ENCODE measurements around the gene MSRB1. TPM values are rescaled to one million over a fixed set of nuclear protein-coding genes. Genes with fewer than 3 reads are reported as not detected.

Gene MSRB1, protein sequence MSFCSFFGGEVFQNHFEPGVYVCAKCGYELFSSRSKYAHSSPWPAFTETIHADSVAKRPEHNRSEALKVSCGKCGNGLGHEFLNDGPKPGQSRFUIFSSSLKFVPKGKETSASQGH
- 8.4 and 11.8 TPM in 2 replicates for total RNA-seq

GRCh38 chr16:1942810-1943726, at the start of gene MSRB1:
Gene MSRB1 (minus strand): TSS chr16:1943199. CDS start chr16:1943156, 43 bp downstream.

GRCh38 chr16:1989209-1990100, 46.5 kb upstream of the MSRB1 start, which contains the start of gene SYNGR3:
Gene SYNGR3 (plus strand): TSS chr16:1989970. CDS start chr16:1990103, 133 bp downstream.

DNA sequence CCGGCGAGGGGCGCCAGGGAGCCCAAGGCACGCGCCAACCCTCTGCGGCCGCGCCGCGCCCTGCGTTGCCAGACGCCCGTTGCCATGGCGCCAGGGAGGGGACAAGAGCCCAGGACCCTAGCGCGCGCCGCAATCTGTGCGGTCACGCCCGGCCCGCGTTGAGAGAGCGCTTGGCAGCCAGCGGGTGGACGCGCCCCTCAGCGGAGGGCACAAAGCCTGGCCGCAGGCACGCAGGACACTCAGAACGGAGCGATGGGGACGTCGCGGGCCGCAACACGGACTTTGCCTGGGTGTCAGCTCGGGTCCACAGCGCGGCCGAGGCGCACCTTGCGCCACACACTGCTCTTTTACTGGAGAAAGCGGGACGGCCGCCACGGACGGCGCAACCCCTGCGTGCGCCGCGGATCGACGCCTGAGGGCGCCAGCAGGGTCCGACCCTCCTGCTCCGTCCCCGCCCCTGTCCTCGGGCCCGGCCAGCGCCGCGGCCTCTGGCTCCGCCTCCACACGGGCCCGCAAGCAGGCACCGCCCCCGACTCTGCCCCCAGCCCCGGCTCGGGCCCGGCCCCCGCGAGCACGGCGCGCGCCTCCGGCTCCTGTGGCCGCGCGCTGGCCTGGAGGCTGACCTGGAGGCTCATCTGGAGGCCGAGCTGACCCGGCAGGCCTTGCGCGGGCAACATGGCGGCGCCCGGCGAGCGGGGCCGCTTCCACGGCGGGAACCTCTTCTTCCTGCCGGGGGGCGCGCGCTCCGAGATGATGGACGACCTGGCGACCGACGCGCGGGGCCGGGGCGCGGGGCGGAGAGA, 40.7 kb upstream of the MSRB1 start, which contains the start of gene GFER:
Gene GFER (plus strand): TSS at position 650 of the 803 bp plus-strand sequence. CDS start 26 bp downstream, at position 676.

GRCh38 chr16:1981398-1981836, 38.4 kb upstream of the MSRB1 start, which contains the start of gene NOXO1:
Gene NOXO1 (minus strand): TSS chr16:1981469. CDS start chr16:1981179, 290 bp downstream.

GRCh38 chr16:1971796-1972489, 28.9 kb upstream of the MSRB1 start, which contains the start of gene TBL3:
Gene TBL3 (plus strand): TSS chr16:1972053. CDS start chr16:1972165, 112 bp downstream.

DNA sequence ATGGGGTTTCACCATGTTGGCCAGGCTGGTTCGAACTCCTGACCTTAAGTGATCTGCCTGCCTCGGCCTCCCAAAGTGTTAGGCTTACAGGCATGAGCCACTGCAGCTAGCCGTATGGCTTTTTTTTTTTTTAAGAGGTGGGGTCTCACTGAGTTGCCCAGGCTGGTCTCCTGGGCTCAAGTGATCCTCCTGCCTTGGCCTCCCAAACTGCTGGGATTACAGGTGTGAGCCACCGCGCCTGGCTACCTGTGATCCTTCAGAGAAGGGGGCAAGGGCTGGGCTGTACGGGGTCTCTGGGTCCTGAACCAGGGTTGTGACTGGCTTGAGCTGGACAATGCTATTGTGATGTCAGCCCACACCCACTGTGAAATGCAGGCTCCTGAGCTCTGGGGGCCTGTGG, 23.5 kb upstream of the MSRB1 start, which contains the start of gene RNF151:
Gene RNF151 (plus strand): TSS at position 397 of the 400 bp plus-strand sequence. CDS start 26 bp downstream, outside the sequence.

DNA sequence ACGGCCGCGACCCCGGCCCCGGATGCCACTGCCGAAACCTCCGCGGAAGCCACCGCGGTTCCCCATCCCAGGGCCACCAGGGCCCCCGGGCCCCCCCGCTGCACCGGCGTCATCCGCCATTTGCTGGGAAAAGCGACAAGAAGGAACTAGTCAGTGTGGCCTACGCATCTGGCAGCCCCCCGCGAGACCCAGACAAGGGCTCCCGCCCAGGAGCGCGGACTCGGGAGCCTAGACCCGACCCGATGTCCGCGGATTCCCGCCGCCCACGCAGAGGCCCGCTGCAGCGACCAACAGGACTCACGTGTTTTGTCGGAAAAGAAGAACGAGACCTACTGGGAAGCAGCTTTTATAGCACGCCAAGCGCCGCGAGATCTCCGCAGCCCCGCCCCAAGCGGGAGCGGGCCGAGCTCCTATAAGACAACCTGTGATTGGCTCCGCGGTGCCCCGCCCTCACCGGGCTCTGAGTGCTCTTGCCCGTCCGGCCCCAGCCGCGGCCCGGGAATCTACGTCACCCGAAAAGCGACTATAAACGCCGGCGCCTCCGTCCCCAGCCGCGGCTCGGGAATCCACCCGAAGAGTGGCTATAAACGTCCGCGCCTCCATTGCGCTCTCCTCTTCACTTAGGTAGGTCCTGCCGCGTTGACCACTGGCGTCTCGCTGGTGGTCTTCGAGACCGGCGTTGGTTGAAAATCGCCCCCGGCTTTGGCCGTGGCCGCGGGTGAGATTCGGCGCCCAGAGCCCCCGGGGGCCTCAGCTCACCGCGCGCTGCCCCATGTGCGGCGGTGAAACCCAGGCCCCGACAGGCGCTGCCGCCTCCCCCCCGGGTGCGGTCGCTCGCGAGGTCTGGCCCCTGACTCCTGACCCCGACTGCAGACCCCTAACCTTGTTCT, 21.8 kb upstream of the MSRB1 start, which contains the start of gene RPS2:
Gene RPS2 (minus strand): TSS at position 321 of the 890 bp plus-strand sequence. CDS start 201 bp downstream, at position 120.

DNA sequence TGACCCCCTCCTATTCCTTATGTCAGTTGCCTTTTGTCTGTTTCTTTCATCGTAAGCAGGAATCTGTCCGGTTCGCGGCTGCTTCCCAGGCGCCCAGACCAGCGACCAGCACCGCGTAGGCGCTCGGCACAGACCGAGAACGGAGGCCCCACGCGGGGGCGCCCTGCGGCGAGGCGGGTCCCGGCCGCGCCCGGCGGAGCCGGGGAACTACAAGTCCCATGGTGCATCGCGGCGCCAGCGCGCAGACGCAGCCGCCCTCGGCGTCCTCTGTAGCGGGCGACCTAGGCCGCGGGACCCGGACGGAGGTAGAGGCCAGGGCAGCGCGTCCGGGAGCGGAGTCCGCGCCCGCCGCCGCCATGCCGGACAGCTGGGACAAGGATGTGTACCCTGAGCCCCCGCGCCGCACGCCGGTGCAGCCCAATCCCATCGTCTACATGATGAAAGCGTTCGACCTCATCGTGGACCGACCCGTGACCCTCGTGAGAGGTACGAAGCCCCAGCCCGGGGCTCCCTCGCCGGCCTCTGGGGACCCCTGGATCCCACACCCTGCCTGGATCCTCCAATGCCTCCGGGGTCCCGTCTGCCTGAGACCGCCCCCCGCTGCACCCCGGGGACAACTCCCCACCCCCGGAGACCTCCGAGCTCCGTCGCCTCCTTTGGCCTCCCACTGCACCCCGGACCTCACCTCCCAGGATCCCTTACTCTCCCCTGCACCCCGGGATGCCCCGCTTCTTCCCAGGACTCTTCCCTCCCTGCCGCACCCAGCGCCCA, 16.5 kb upstream of the MSRB1 start, which contains the start of gene NDUFB10:
Gene NDUFB10 (plus strand): TSS at position 270 of the 771 bp plus-strand sequence. CDS start 87 bp downstream, at position 357.

GRCh38 chr16:1918351-1919326, 24.4 kb downstream of the MSRB1 start, which contains the start of gene HS3ST6:
Gene HS3ST6 (minus strand): TSS chr16:1918415. CDS start chr16:1918323, 92 bp downstream.

Other genes starting within 250 kb of the MSRB1 start
- 15.8 and 21.9 TPM in 2 replicates for gene MAPK8IP3, start 237.0 kb downstream of the MSRB1 start, total RNA-seq
- gene NME3, start 171.7 kb downstream of the MSRB1 start, total RNA-seq, result 33.0 and 44.9 TPM in 2 replicates
- 3.8 and 4.0 TPM in 2 replicates for gene EME2, start 170.4 kb downstream of the MSRB1 start, total RNA-seq
- 51.1 and 58.0 TPM in 2 replicates for gene MRPS34, start 170.1 kb downstream of the MSRB1 start, total RNA-seq
- 41.3 and 47.0 TPM in 2 replicates for gene SPSB3, start 160.6 kb downstream of the MSRB1 start, total RNA-seq
- gene NUBP2, start 160.2 kb downstream of the MSRB1 start, total RNA-seq, result 54.0 and 59.8 TPM in 2 replicates
- gene IGFALS, start 149.5 kb downstream of the MSRB1 start, total RNA-seq, result 0.09 and 0.11 TPM in 2 replicates
- gene HAGH, start 116.4 kb downstream of the MSRB1 start, total RNA-seq, result 41.3 and 78.7 TPM in 2 replicates
- 54.5 and 67.1 TPM in 2 replicates for gene FAHD1, start 116.0 kb downstream of the MSRB1 start, total RNA-seq
- not detected in 2 replicates for gene MEIOB, start 71.0 kb downstream of the MSRB1 start, total RNA-seq
- gene HS3ST6, start 24.8 kb downstream of the MSRB1 start, total RNA-seq, result not detected in 2 replicates
- not detected in 2 replicates for gene RPL3L, start 11.5 kb upstream of the MSRB1 start, total RNA-seq
- 122 and 128 TPM in 2 replicates for gene NDUFB10, start 16.3 kb upstream of the MSRB1 start, total RNA-seq
- 3,346 and 3,366 TPM in 2 replicates for gene RPS2, start 21.6 kb upstream of the MSRB1 start, total RNA-seq
- not detected in 2 replicates for gene RNF151, start 23.7 kb upstream of the MSRB1 start, total RNA-seq
- 21.0 and 27.2 TPM in 2 replicates for gene TBL3, start 28.9 kb upstream of the MSRB1 start, total RNA-seq
- 0.09 and 0.11 TPM in 2 replicates for gene NOXO1, start 38.3 kb upstream of the MSRB1 start, total RNA-seq
- gene GFER, start 41.0 kb upstream of the MSRB1 start, total RNA-seq, result 8.9 and 9.1 TPM in 2 replicates
- gene SYNGR3, start 46.8 kb upstream of the MSRB1 start, total RNA-seq, result 1.2 and 2.2 TPM in 2 replicates
- 8.1 and 8.8 TPM in 2 replicates for gene ZNF598, start 66.6 kb upstream of the MSRB1 start, total RNA-seq
- 0.43 and 0.52 TPM in 2 replicates for gene NPW, start 76.6 kb upstream of the MSRB1 start, total RNA-seq
- 40.3 and 40.6 TPM in 2 replicates for gene NHERF2, start 83.7 kb upstream of the MSRB1 start, total RNA-seq
- gene NTHL1, start 104.6 kb upstream of the MSRB1 start, total RNA-seq, result 25.9 and 29.7 TPM in 2 replicates
- gene TSC2, start 104.8 kb upstream of the MSRB1 start, total RNA-seq, result 27.5 and 28.2 TPM in 2 replicates
- 18.9 and 20.3 TPM in 2 replicates for gene PKD1, start 192.7 kb upstream of the MSRB1 start, total RNA-seq
- 0.26 and 0.65 TPM in 2 replicates for gene RAB26, start 205.4 kb upstream of the MSRB1 start, total RNA-seq
- 54.2 and 60.4 TPM in 2 replicates for gene TRAF7, start 212.6 kb upstream of the MSRB1 start, total RNA-seq

Data from dermis lymphatic vessel endothelial cell (primary cell).